HG03175 (cell line): ENCODE results near the gene DPP10.

Experiments used
- ATAC-seq: cut with Tn5 transposase; IDR thresholded peaks from one replicate; pipeline ENCODE4 v1.9.1; 2021; ENCODE audit warnings: mild to moderate bottlenecking, moderate library complexity; ENCODE audit not compliant: unreplicated experiment

DPP10 gene

DNA sequence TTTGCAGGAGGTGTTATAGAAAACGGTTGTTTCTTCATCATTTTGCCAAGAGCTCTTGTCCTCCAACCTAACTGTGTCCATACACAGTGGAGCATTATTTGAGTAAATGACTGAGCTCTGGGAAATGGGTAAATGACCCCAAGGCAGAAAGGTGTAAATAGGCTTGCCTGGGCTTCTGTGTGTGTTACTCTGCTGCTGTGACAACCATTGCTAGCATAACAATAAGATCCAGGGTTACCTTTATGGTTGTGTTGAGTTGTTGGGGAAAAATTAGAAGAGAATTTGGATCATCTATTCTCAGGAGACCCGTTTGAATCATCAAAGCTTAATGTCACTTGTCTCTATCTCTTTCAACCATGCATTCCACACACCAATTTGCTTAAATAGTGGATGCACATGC is 672.7 kb downstream of the DPP10 start:
- no peak for ATAC-seq

DNA sequence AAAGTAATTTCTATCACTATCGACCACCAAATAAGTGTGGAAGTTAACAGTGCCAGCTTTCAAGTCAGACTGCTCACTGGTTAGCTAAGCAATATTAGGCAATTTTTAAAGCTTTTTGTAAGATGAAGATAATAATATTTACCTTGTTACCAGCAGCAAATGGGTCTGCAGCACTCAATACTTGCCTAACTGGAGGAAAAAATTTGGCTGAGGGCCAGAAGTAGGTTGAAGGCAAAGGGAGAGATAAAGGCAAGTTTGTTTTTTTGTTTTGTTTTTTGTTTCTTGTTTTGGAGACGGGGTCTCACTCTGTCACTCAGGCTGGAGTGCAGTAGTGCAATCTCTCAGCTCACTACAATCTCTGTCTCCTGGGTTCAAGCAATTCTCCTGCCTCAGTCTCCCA is 675.9 kb downstream of the DPP10 start:
- ATAC-seq, result no peak

DNA sequence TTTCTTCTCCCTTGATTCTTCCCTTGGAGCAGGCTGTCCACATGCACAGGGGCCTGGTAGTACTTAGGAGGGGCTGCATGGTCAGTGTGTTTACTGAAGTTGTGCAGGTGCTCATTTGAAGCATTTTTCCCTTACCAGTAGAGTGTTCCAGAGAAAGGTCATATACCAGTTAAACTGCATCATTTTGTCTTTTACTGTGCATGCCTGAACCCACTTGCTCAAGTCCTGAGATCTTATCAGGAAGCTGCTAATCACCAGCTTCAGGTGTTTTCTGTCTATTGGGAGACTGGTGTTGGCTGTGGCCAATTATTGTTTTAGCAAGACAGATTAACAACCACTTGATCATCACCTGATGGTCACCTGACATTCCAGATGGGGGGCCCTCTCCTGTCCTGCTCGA is 676.6 kb downstream of the DPP10 start:
- no peak for ATAC-seq

DNA sequence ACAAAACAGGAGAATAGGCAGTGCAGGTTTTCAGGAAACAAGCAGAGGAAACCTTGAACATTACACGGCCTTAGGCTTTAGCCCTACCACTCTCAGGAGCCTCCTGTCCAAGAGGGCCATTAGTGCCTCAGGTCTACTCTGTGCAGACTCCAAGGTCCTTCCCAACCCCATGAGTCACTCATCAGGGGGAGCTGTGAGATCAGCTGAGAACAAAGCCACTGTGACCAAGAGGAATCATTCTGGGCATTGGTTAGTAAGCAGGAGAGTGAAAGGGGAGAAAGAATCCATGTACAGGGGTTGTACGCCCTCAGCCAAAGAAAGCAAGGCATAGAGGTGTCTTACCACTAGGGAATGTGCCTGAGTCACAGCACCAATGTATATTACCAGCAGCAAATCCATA is 680.3 kb downstream of the DPP10 start:
- no peak for ATAC-seq

DNA sequence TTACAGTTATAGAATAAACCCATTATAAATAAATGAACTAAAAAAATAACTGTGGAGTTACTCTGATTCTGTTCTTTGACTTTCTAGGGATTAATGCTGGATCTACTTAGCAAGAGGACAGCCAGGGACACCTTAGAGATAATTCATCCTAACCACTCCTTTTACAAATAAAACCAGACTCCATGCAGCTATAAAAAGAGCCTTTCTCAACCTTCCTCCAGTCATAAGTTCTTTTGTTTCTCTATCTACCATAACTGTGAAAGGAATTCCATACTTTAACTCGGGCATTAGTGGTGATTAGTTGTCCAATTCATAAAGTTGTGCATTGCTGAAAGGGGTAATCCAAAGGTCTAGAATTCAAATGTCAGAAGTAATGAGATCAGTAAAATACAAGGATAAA is 682.4 kb downstream of the DPP10 start:
- ATAC-seq, result no peak

DNA sequence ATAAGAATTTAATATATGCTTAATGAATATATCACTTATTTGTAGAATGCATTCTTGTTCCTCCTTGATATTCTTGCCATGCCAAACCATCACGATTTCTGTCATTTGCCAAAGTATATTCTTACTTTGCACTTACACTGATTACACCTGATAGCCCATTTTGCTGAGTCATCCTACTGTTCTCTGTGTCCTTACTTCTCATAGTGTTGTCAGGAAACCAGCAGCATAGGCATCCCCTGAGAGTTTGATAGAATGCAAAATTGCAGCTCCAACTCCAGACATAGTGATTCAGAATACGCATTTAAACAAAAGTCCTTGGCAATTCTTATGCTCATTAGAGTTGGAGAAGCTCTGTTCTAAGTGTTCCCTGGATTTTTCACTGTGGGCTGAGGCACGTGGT is 687.1 kb downstream of the DPP10 start:
- ATAC-seq, result no peak

DNA sequence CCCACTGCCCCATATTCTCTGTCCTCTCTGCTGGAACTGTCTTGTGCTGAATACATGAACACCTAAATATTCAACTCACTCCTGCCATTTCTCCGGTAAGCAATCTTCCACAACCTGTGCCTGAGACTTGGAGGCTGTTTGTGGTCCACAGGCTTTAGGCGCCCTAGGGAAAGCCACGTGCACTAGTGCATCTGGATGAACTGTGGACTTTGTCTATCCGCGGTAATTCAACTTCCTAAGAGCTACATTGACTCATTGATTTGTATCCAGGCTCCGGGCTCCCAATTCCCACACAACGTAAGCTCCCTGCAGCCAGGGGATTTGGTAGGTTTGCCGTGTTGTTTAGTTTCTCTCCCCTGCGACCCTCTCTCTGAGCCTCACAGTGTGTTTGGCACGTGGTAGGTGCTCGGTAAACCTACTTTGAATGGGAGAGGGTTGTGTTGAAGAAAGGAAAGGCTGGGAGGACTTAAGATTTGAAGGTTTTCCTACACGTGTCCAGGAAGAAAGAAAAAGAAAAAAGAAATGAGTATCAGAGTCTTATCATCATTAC is 718.2 kb downstream of the DPP10 start:
- ATAC-seq, result no peak

DNA sequence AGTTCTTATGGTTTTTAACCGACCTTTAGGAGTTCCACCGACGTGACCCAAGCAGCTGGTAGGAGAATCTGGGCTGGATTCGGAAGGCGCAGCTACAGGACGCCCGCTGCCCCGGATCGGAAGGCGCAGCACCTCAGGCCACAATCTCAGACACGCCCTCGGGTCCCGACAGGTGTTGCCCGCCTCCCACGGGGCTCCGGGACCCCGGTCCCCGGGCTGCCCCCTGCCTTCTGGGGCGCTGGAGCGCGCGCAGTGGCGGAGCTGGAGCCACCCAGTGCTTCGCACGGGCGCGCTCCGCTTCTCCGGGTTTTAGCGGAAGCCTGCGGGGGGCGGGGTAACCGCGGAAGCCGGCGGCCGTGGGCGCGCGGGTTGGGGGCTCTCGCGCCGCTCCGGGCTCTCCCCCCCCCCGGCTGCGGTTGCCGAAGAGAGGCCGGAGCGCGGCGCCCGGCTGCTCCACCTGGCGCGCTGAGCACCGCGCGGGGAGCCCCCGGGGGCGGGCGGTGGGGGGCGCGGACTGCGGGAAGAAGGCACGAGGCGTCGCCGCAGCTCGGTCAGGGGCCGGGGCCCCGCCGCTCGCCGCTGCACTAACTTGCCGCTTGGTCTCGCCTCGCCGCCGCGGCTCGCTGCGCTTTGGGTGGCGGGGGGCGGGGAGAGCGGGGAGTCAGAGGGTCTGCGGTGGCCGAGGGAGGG is 718.8 kb downstream of the DPP10 start:
- no peak for ATAC-seq

DNA sequence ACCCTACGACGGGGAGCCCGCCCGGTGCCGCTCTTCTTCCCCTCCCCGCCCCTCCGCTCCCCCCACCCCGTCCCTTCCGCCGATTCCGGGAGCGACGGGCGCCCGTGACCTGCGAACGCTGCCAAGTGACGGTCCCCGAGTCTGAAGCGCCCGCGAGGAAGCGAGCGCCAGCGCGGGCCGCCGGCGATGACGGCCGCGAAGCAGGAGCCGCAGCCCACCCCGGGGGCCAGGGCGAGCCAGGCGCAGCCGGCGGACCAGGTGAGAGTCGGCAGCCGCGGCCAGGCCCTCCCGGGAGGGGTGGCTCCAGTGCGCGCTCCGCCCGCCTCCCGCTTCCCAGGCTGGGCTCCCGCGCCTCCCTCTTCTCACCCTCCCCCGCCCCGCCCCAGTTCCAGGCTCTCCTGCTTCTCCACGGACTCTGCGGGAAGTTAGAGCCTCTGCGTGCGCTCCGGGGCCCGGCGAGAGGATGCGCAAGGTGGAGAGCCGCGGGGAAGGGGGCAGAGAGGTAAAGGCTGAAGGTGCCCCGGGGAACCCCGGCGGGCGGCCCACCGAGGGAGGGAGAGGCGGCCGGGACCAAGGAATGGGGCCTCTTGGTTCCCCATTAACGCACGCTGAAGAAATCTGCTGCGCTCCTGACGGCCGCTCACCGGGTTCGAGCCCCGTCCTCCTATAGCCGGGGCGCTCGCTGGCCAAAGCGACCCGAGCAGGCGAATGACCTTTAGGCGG is 719.5 kb downstream of the DPP10 start:
- ATAC-seq, result no peak

DNA sequence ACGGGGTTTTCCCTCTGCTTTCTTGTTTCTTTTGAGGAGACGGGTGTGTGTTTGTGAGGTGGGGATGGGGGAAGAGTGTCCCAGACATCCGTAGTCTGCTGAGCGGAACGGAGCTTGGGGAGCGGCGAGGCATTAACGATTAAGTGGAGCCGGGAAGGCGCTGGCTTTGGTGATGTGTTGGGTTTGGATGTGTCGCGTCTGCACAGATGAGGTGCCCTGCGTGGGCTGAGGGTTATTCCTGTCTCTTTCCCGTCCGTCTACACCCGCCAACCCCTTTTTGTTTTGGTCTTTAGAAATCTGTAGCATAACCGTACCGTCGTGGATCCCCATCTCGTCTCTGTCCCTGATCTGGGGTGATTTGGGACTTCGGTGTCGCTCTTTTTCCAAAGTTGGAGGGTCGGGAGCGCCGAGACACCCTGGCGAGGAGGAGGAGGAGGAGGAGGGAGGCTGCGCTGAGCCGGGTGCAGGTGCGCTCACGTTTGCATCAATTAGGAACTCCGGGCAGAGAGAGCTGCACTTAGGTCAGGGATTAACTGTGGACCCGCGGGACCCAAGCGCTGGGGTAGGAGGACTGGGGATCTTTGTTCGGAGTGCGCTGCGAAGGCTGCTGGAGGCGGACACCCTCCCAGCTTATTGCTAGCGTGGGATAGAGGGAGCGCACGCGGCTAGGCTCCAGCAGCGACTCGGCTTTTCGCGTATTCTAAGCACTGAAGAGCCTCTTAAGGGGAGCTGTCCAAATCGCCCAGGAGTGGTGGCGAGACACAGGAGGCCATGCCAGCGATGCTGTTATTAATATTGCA is 720.3 kb downstream of the DPP10 start:
- ATAC-seq, result no peak

DNA sequence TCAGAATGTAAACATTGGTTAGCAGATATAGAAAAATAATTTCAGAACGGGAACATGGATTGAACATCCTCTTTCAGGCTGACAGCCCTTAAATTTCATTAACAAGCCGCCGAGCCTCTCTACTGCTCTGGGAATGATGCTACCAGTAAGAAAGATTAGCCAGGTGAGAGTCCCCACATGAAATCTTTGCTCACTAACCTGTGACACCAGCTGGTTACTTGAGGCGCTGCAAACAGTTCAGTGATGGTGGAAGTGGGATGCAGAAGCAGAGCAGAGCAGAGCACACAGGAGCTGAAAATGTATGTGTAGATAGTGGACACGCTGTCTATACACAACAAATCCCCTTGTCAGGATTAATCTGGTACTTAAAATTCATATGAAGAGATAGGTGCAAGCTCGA is 721.1 kb downstream of the DPP10 start:
- no peak for ATAC-seq

DNA sequence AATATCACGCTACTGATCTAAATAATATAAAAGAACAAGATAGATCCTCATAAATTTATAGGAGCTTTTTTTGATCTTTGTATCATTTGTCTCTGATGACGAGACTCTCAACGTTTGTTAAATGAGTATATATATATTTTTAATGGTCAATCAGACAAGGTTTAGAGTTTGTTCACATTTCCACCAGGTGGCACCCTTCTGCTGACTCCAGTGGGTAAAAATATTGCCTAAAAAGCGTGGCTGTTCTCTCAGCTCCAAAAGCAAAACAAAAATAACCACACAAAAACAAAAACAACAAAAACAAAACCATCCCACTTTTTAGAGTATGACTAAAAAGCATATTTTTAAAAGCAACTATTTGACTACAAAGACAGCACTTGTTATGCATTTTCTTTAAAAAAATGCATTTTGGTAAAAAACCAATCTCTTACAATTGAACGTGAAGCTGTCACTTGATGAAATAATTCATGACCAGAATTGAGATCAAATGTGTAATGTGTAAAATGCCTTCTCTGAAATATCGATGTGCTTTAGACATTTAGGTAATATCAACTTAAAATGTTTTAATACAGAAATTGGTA is 723.2 kb downstream of the DPP10 start:
- no peak for ATAC-seq

DNA sequence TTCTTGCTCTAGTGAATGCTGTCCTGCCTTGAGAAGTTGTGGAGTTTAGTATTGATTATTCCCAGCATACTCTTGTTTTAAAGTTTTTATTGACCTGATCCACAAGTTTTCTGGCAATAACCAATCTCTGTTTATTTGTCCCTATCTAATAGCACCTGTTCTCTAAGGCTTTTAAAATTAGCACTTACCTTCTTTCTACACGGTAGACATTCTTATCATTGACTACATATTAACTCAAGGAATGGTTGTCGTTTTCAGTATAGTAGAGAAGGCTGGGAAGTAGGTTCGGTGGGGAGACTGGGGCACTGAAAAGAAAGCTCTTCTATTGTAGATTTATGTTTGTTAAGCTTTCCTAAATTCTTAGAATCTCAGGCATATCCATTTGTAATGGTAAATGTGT is 726.0 kb downstream of the DPP10 start:
- no peak for ATAC-seq

DNA sequence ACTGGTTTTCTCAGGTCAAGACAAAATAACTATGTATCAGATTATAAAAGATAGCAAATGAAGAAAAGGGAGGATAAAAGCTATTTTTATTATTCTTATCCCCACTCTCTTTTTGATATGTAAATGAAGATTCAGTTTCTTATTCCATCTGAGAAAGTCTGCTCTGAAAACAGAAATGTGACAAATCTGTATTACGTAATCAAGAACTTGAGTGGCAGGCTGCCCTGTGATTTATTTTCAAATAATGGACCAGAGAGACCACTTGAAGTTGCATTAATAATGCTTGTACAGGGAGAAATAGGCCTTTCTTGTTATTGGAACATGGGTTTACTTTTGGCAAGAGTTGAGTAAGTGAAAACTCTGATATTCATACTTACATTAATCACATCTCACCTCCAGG is 727.4 kb downstream of the DPP10 start:
- no peak for ATAC-seq

DNA sequence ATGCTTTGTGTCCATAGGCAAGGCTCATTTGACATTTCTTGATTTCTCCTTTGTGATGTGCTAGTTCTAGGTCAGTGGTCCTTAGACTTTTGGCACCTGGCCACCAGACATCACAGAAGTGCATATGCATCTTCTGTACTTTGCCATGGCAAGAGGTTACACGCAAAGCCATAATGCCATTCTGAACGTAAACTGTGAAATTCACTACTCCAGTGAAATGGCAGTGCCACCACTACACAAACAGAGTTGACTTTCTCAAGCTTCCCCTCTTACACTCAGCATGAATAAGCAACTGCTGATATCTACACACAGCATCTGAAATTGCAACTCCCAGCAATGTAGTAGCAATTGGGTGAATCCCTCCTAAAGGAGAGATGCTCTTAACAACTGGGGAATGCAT is 729.3 kb downstream of the DPP10 start:
- no peak for ATAC-seq

DNA sequence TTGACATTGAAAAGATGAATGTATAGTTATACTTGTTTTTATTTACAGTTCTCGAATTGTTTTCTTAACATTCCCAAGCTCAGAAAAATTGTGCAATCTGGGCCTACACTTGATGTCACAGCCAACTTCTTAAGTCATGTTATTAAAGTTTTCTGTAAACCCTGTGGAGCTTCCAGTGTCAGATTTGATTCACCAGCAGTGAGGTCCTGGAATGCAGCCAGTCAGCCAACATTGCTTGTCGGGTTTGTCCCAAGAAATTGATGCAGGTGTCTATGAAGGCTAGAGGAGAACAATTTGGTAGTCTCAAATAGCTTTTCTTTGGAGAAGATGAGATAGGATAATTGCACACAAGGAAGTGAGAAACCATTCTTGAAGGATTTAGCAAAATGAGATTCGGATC is 732.2 kb downstream of the DPP10 start:
- ATAC-seq, result no peak

DNA sequence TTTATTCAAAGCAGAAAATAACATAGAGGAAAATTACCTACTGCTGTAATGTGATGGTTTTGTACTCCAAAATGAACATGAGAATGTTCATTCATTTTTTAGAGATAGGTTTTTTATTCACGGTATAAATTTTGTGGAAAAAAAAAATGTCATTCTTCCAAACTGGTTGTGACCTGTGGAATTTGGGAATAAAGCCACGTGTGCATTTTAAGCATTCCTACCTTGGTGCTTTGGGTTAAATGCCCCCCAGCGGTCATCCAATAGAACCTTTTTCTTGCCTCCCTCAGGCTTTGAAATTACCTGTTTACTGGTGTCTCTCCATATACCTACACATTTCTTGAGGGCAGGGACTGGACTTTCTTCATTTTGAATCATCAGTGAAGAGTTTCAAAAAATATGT is 740.7 kb downstream of the DPP10 start:
- no peak for ATAC-seq

DNA sequence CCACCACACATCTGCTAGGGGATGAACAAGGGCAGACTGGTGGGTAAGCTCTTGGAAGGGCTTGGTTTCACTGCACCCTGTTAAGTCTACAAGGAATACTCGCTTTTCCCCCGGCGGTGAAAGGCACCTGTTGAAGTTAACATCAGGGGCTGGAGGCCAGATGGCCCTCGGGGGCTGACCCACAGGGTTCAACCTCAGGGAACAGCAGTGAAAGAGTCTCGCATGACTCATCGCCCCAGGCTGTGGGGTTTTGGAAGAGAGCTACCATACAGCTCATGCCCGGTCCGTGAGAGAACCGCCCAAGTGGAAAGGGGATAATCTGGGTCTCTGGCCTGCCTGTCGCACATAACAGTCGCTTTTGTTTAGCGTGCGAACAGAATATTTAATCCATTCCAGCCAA is 748.0 kb downstream of the DPP10 start:
- no peak for ATAC-seq

DNA sequence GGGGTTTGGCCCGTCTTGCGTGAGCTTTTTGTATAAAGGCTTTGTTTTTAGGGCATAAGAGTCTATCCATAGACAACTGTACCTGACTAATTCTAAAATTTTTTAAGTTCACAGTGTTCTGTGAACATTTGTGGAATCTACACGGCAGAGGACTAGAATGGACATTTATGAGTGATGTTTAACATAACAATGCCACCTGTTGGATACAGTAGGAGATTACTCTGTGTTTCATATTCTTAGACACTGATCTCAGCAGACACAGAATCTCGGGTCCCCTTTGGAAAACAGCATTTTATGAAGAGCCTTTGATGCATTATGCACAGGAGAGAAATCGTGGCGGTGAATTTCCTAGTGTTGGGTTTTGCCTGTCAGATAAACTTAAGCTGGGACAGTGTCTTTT is 752.2 kb downstream of the DPP10 start:
- no peak for ATAC-seq

DNA sequence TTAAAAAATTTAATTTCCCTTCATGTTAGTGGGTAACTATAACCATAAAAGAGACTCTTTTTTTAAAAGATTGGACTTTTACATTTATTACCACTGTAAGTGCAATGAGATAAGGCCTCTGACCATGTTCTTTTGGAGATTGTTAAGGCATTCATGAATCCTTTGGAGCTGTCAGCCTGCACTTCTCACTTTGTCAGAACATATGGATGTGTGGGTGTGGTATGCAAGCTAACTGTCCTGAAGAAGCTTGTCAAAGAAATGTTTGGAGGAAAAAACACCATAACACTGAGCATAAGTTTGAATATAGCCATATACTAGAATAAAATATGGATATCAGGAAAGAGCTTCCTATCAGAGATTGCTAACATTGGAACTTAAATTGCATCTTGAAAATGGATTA is 754.1 kb downstream of the DPP10 start:
- no peak for ATAC-seq

DNA sequence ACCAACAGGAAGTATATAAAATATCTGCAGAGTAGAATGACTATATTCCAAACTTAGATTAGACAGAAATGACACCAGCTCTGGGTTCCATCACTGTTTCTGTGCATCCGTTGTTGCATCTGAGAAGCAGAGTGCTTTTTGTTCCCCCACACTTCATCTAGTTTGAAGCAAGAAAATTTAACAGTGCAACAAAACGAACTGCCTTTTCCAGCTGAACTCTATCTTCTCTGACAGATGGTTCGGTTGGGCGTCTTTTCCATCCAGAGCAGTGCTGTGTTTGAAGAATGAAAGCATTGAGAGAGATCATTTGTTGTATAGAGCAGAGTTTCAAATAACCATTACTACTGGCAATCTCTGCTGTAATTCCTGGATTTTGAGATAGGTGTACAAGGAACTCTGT is 757.5 kb downstream of the DPP10 start:
- ATAC-seq, result no peak
